Fibroblast of skin of scalp (primary cell): ENCODE results near the gene NHP2.
A peak's percentile ranks its signal among the peaks of the same experiment; 100 is the strongest.

Source experiments
- DNase-seq: peaks from one replicate; pipeline ENCODE4 v3.0.0-alpha.2; 2013

NHP2 gene

DNA sequence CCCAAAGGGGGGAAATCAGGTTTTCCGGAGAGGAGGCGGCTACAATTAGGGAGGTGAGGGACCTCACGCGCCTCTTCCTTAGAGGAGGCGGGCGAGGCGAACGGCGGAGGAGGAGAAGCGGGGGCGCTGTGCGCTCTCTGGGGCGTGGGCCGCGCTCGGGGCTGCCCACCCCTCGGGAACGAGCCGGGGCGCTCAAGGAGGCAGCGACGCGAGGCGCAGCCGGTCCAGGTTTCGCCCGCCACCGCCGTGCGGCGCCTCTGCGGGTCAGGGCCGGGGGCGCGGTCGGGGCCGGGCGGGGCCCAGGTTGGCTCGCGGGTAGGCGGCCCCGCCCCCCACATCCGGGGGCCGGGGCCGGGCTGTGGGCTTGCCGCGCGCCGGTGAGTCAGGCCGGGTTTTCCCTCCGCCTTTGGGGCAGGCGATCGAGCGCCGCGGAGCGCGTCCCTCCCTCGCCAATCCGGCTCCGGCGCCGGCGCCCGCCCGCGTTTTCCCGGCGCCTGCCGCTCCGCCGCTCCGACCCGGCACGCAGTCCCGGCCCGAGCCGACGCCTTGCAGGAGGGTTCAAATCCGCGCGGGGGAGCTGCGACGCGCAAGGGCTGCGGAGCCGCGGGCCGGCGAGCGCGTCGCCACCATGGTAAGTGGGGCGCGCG lies 40.4 kb downstream of the NHP2 start, which contains the start of gene N4BP3:
TSS of gene N4BP3 (plus strand) at position 392 of the 647 bp plus-strand sequence. CDS start 6,052 bp downstream, outside the sequence.
- DNase-seq: peak; percentile 44

DNA sequence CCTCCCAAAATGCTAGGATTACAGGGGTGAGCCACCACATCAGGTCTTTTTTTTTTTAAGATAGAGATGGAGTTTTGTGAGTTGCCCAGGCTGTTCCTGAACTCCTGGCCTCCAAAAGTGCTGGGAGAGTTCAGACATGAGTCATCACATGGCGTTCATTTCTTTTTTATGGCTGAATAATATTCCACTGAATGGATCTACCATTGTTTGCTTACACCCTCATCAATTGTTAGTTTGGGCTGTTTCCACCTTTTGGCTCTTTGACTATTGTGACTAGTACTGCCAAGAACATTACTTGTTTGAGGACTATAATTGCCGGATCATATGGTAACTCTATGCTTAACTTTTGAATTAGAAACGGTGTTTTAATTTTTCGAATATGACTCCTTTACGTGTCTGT lies 41.1 kb downstream of the NHP2 start:
- DNase-seq: no peak

DNA sequence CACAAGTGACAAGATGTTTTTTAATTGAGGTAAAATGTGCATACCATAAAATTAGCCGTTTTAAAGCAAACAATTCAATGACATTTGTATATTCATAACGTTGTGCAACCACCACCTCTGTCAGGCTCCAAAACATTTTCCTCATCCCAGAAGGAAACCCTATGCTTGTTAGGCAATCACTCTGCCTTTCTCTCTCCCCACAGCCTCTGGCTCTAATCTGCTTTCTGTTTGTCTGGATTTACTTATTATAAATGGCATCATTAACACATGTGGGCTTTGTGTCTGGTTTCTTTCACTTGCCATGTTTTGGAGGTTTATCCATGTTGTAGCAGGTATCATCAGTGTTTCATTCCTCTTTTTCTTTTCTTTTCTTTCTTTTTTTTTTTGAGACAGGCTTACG lies 41.8 kb downstream of the NHP2 start:
- no peak for DNase-seq

DNA sequence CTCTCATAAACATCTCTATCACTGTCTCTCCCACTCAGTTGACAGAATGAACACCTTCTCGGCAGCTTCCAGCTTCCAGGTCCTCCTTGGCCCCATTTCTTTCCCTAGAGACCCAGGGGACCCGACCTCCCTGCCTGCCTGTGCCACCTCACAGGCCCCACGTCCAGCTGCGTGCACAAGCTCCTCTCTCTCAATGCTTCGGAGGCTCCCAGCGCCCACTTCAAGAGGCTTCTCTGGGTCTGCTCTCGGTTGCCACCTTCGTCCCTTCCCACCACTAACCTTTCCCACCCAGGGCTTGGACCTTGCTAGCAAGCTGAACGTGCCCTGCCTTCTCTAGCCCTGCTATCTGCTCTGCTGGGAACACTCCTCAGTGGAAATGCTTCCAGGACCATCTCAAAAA lies 43.2 kb downstream of the NHP2 start:
- no peak for DNase-seq

DNA sequence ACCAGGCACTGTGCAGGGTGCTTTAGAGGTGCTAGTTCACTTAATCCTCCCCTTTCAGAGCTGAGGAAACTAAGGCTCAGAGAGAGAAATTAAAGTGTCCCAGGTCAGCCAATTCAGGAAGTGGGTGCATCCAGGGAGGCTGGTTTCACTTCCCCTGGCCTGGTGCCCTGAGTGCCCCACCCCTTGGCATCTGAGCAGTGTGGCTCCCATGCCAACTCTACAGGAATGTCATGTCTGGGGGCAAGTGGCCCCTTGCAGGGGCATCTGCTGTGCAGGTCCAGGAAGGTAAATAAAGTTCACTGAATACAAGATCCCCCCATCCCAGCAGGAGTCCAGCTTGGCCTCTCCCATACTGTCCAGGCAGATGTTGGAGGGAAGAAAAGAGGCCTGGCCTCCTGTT lies 44.7 kb downstream of the NHP2 start:
- no peak for DNase-seq

DNA sequence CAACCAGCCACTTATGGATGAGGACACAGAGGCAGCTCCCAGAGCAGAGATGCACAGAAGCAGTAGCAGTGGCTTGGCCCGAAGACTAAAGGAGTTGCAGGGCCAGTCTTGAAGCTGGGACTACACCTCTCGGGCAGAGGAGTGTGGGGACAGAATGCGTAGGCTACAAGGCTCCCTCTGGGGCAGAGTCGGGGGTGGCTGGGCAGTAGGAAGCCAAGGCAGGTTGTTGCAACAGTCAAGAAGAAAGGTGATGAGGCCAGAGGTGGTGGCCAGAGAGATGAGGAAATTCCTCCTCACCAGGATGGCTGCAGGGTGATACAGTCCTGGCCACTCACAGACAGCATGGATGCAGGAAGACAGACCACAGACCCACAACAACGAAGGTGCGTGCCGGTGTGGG lies 45.2 kb downstream of the NHP2 start:
- no peak for DNase-seq

DNA sequence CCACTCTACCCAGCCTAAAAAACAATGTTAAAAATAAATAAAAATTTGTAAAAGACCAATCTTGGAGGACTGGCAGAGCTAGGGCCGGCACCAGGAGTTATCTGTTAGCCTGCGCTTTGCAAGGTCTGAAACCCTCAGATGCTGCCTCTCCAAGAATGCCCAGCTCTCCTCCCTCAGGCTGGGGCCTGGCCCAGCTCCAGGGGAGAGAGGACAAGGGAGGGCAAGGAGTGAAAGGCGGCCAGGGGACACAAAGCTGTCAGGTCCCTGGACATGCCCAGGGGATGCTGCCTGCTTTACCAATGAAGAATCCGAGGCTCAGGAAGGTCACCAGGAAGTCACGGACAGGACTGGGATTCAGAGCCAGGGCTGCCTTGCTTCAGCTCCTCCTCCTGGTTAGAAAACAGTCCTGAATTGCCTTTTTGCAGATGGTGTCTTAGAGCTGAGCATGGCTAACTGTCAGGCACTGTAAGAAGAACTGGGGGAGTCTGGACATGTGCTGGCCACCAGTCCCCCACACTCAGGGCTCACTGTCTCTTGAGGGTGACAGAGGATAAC lies 45.9 kb downstream of the NHP2 start:
- DNase-seq: no peak

DNA sequence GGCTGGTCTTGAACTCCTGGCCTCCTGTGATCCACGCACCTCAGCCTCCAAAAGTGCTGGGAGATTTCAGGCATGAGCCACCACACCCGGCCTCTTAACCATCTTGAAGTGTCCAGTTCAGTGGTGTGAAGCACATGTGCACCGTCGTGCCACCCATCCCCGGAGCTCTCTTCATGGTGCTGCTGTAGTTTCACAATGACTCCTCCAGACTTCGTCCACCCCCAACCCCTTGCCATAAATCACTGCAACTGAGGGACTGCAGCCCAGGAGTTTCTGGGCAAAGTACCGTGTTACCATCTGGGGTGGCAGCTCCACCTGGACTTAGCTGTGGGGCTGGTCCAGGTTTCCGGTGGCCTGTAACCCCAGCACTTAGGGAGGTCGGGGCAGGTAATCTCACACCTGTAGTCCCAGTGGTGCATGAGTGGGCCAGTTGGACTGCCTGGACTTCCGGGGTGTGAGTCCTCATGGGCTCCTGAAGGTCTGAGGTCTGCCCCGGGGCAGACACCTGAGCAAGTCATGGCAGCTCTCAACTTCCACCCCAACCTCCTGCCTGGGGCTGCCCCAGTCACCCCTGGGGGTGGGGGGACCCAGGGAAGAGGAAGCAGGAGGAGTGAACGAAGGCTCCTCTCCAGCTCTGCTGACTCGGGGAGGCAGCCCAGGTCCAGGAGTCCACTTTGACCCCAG lies 47.0 kb downstream of the NHP2 start:
- no peak for DNase-seq

DNA sequence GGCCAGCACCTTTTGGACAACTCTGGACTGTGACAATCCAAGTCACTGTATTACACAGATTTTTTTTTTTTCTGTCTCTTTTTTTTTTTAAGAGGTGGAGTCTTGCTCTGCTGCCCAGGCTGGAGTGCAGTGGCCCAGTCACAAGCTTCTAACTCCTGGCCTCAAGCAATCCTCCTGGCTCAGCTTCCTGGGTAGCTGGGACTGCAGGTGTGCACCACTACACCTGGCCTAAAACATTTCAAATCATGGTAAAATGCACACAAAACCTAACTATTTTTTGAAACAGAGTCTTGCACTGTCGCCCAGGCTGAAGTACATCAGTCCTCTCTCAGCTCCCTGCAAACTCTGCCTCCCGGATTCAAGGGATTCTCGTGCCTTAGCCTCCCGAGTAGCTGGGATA lies 47.6 kb downstream of the NHP2 start:
- no peak for DNase-seq

DNA sequence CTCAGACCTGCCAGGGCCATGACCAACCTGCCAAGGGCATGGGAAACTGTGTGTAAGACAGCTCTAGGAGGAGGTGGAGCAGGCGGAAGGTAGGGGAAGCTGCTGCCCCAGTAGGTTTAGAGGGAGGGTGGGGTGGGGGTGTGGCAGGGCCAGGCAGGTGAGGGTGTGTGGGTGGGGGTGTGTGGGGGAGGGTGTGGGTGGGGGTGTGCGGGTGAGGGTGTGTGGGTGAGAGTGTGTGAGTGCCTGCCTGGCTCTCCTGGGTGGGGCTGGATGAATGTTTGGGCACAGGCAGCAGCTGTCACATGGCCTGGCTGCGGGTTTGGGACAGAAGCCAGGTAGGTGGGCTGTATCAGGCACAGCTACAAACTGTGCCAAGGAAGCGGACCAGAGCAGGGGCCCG lies 49.2 kb downstream of the NHP2 start:
- DNase-seq: no peak

DNA sequence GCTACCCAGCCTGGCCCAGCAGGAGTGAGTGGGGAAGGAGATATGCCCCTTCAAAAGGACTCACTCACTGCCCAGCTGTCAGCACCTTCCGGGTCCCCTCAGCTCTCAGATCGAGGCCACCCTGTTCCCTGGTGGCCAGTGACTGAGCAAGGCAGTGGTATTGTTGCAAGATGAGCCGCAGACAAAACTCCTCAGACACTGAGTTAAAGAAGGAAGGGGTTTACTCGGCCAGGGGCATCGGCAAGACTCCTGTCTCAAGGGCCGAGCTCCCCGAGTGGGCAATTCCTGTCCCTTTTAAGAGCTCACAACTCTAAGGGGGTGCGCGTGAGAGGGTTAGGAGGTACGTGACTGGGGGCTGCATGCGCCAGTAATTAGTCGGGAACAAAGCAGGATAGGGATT lies 50.1 kb downstream of the NHP2 start:
- no peak for DNase-seq
